HG03139 (cell line): Measurements from ENCODE around the gene NADSYN1.

Experiments used
- ATAC-seq: cut with Tn5 transposase; IDR thresholded peaks from one replicate; pipeline ENCODE4 v1.9.1; 2021; ENCODE audit not compliant: unreplicated experiment

NADSYN1 gene

DNA sequence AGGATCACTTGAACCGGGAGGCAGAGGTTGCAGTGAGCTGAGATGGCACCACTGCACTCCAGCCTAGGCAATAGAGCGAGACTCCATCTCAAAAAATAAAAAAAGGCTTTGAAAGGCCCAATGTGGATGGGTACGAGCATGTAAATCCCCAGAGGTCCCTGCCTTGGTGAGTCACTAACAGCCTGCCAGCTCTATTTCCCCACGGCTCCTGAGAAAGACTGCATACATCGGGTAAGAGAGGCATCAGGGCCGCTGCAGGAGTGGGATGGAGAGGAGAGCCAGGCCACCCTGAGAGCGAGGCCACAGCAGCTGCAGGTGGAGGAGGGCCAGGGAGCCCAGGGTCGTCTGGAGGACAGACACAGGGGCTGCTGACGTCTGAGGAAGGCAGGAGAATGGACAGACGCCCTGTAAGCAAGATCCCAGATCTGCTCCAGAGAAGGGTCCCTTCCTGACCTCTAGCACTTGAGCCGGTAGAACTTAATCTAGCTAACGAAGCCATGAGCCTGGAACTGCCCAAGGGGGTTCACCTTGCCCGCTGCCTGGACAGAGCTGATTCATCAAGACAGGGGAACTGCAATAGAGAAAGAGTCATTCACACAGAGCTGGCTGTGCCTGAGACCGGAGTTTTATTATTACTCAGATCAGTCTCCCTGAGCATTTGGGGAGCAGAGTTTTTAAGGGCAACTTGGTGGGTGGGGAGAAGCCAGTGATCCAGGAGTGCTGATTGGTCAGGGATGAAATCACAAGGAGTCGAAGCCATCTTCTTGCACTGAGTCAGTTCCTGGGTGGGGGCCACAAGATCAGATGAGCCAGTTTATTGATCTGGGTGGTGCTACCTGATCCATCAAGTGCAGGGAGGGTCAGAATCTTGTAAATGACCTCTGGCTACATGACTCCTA is 90.1 kb downstream of the NADSYN1 start:
- no peak for ATAC-seq

DNA sequence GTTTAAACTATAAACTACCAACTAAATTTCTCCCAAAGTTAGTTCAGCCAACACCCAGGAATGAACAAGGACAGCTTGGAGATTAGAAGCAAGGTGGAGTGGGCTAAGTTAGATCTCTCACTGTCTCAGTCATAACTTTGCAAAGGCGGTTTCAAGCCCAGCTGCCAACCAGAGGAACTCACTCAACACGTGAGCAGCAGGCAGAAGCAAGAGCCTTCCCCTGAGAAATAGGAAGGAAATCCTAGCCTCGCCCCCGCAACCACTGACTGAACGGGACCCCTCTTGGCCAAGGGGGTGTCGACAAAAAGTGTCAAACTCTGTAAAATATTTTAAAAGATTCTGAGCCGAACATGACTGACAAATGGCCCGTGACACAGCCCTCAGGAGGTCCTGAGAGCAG is 90.9 kb downstream of the NADSYN1 start:
- no peak for ATAC-seq

DNA sequence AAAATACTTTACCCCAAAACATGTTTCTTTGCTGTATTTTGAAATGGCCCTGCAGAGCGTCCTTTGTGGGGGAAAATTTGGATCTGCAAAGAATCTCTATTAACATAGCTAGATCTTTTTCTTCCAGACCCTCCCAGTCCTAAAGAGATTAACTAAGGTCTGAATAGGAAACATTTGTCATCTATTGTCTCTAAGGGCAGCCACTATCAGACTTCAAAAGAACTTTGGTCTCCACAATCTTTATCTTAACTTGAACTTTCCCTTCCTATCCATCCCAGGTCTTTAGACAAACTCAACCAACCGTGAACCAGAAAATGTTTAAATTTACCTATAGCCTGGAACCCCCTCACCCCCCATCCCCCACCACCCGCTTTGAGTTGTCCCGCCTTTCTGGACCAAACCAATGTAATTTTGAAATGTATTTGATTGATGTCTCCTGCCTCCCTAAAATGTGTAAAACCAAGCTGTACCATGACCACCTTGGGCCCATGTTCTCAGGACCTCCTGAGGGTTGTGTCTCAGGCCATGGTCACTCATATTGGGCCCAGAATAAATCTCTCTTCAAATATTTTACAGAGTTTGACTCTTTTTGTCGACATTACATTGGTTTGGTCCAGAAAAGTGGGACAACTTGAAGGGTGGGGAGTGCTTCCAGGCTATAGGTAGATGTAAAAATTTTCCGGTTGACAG is 91.7 kb downstream of the NADSYN1 start:
- no peak for ATAC-seq

DNA sequence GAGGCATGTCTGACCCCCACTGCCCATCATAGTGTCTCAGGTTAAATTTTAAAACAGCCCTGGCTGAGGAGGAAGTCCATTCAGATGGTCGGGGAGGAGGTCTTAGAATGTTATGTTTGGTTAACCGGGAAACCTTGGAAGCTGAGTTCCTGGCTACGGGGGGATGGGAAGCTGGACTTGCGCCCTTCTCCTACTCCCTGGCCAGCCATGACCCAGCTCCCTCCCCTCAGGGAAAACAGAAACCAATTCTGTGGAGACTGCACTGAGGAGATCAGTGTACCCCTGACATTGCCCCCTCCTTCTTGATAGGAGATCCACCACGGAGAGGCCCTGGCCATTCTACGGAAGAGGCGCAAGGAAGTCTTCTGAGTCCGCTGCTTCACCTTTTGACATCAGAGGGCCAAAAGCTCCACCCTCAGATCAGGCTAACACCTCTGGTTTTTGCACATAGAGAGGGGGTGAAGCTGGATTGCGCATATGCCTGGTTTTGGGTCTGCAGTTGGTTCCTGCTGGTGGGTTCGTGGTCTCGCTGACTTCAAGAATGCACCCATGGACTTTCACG is 92.5 kb downstream of the NADSYN1 start:
- ATAC-seq = no peak

DNA sequence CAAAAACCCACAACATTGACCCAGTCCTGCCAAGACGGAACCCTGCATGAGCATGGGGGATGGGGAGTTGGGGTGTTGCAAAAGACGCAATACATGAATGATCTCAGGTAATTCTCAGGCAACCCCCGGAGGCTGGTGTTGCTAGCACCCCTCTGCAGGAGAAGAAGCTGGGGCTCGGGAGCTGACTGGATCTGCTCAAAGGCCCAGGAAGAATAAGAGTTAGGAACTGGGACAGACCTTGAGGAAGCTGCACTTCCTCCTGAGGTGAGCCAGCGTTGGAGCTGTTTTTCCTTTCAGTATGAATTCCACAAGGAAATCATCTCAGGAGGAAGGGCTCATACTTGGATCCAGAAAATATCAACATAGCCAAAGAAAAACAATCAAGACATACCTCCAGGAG is 95.1 kb downstream of the NADSYN1 start, which contains the start of gene KRTAP5-9:
KRTAP5-9 (plus strand) TSS at position 301 of the 400 bp plus-strand sequence. CDS start 238 bp downstream, outside the sequence.
- ATAC-seq = no peak

DNA sequence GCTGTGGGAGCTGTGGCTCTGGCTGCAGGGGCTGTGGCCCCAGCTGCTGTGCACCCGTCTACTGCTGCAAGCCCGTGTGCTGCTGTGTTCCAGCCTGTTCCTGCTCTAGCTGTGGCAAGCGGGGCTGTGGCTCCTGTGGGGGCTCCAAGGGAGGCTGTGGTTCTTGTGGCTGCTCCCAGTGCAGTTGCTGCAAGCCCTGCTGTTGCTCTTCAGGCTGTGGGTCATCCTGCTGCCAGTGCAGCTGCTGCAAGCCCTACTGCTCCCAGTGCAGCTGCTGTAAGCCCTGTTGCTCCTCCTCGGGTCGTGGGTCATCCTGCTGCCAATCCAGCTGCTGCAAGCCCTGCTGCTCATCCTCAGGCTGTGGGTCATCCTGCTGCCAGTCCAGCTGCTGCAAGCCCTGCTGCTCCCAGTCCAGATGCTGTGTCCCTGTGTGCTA is 95.7 kb downstream of the NADSYN1 start:
- no peak for ATAC-seq
